Thyroid gland (tissue), 4 donors: ENCODE data around the gene A1CF.

Experiments
- POLR2A ChIP-seq, 2 donors: fragments of 450-650 bp; IDR thresholded peaks; one replicate each; pipeline ENCODE4 v1.6.1; 2017; ENCODE audit warnings: antibody characterized with exemption in 2 of 2, mild to moderate bottlenecking in 2 of 2, moderate library complexity in 1 of 2
- TF ChIP-seq, protein P1 (sequence below), 6 experiments: fragments of 200-600 bp in 3 of 6; fragments of 450-650 bp in 3 of 6; sonication (generic) in 3 of 6; IDR thresholded peaks; one replicate each; pipeline ENCODE4 v1.5.1; 2016 to 2019; ENCODE audit warnings: antibody characterized with exemption in 6 of 6, mild to moderate bottlenecking in 2 of 6, inconsistent platforms in 1 of 6, moderate library complexity in 1 of 6

- TF ChIP-seq, protein P1, sequence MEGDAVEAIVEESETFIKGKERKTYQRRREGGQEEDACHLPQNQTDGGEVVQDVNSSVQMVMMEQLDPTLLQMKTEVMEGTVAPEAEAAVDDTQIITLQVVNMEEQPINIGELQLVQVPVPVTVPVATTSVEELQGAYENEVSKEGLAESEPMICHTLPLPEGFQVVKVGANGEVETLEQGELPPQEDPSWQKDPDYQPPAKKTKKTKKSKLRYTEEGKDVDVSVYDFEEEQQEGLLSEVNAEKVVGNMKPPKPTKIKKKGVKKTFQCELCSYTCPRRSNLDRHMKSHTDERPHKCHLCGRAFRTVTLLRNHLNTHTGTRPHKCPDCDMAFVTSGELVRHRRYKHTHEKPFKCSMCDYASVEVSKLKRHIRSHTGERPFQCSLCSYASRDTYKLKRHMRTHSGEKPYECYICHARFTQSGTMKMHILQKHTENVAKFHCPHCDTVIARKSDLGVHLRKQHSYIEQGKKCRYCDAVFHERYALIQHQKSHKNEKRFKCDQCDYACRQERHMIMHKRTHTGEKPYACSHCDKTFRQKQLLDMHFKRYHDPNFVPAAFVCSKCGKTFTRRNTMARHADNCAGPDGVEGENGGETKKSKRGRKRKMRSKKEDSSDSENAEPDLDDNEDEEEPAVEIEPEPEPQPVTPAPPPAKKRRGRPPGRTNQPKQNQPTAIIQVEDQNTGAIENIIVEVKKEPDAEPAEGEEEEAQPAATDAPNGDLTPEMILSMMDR (IDR thresholded peaks at IDR 0.05), result no peak
- TF ChIP-seq POLR2A (IDR thresholded peaks at IDR 0.05), result no peak
Observed at GRCh38 chr10:50884302-50884701, 1.1 kb downstream of the A1CF start.
